ENCODE measurements around the gene SMS.

GRCh38 chrX:21932292-21933002, 8.1 kb upstream of the SMS start:
- no peak for TF ChIP-seq POLR2A (IDR thresholded peaks at IDR 0.05)
- TF ChIP-seq CTCF (IDR thresholded peaks at IDR 0.05) = no peak

Measured in testis (tissue), 2 donors.